Activated T-cell treated with anti-CD3 and anti-CD28 coated beads for 24 hours (primary cell): ENCODE data around the gene MRPS6.

Experiments used
- DNase-seq: peaks from one replicate; pipeline ENCODE4 v3.0.0-alpha.2; 2020; ENCODE audit warnings: low read depth

MRPS6 gene

GRCh38 chr21:34100337-34100736 lies 27.0 kb downstream of the MRPS6 start:
- DNase-seq: no peak

GRCh38 chr21:34100790-34101189 lies 27.4 kb downstream of the MRPS6 start:
- no peak for DNase-seq

GRCh38 chr21:34105947-34106541 lies 32.7 kb downstream of the MRPS6 start:
- DNase-seq: no peak

- DNase-seq: no peak
Measured at GRCh38 chr21:34107606-34108005, 34.2 kb downstream of the MRPS6 start.

DNA sequence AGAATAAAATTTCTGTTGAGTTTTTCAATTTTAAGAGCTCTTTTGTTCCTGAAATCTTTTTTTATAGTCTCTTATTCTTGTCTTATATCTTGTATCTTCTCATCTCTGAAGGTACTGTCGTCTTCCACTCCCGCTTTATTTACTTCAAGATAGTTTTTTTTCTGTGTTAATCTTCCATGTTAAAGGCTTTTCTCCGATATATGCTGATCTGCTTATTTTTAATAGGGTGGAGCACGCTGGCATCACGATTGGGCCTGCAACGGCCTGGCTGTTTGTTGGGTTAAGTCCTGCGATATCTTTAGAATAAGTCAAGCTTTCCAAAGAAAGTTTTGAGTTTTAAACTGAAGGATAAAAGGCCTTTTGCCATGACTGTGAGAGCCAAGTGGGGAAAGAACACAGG lies 35.7 kb downstream of the MRPS6 start:
- DNase-seq: no peak

DNA sequence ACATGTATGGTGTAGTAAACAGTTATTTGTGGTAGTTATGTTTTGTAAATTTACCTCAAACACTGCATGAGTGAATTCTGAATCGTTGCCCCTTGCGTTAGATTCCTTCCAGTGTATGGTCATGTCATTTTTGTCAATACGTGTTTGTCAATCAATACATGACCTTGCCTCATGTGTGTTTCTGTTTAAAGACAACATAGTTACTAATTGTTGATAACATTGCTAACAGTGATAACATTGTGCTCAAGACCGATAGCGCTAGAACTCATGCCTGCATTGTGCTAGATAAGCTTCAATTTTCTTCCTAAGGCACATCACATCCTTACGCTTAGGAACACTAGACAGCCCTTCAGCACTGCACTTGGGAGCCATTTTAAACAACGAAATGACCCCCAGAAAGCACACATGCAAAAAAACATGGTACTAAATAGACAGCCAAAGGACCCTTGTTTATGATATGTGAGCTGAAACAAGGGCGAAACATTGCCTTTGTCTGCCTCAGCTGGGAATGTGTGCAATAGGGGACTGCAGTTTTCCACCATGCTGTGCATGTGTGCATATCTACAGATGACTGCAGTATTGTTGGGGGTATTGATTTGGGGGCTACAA lies 37.3 kb downstream of the MRPS6 start:
- DNase-seq: no peak

GRCh38 chr21:34112316-34113033 lies 39.1 kb downstream of the MRPS6 start:
- DNase-seq: no peak

GRCh38 chr21:34113842-34114241 lies 40.5 kb downstream of the MRPS6 start:
- DNase-seq: no peak

- no peak for DNase-seq
Measured at GRCh38 chr21:34115160-34115559, 41.8 kb downstream of the MRPS6 start.

- DNase-seq: no peak
Measured at GRCh38 chr21:34116569-34116968, 43.2 kb downstream of the MRPS6 start.

- DNase-seq: no peak
Measured at GRCh38 chr21:34120867-34121266, 47.5 kb downstream of the MRPS6 start.

GRCh38 chr21:34122047-34122446 lies 48.7 kb downstream of the MRPS6 start:
- no peak for DNase-seq

GRCh38 chr21:34123609-34124008 lies 50.2 kb downstream of the MRPS6 start:
- no peak for DNase-seq

DNA sequence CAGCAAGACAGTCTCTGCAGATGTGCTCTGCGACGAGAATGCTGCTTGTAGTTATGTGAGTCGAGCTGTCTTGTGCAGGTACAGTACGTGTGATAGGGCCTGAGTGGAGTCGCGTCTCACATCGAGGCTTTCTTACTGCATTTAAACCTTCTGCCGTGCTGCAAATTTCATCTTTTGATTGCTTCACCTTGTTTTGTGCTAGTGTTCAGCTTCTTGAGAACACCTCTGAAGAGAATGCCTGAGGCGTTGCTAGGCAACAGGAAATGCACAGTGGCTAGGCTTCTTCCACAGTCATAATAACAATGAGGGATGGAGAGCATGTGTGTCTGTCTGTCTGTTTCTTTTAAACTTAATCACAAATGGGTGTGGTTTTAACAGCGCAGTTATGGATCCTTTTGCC lies 52.9 kb downstream of the MRPS6 start:
- DNase-seq: no peak

DNA sequence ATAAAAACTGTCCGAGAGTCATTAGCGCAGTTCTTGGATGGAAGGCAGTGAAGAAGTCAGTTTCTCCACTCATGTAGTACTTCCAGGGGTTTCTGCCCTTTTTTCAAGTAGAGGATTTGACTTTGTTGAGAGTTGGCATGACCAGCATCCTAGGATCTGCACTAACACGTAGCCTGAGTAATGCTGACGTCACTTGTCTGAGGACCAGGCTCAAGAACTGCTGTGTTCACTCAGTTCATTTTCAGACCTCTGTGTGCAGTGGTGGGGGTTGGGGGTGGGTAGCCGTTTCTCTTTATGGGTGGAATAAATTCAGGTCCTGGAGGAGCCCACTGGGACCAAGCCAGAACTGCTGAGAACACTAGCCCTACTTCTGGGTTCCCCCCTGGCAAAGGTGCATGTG lies 53.3 kb downstream of the MRPS6 start:
- DNase-seq: no peak

GRCh38 chr21:34128124-34128523 lies 54.7 kb downstream of the MRPS6 start:
- no peak for DNase-seq

DNA sequence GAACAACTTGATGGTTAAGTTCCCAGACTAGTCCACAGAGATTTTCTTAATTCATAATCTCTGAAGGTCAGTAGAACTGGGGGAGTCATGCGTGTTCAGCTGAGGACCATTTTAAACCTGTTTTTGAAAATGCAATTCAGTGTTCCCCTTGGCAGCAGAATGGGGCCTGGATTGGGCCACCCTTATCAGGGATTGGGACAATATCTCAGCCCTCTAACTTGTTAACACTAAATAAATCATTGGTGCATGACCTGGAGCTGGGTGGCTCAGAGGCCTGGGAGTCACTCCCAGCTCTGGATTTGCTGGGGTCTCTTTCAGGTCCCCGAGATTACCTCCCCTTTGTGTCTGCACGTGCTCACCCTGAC lies 55.3 kb downstream of the MRPS6 start:
- DNase-seq: no peak

DNA sequence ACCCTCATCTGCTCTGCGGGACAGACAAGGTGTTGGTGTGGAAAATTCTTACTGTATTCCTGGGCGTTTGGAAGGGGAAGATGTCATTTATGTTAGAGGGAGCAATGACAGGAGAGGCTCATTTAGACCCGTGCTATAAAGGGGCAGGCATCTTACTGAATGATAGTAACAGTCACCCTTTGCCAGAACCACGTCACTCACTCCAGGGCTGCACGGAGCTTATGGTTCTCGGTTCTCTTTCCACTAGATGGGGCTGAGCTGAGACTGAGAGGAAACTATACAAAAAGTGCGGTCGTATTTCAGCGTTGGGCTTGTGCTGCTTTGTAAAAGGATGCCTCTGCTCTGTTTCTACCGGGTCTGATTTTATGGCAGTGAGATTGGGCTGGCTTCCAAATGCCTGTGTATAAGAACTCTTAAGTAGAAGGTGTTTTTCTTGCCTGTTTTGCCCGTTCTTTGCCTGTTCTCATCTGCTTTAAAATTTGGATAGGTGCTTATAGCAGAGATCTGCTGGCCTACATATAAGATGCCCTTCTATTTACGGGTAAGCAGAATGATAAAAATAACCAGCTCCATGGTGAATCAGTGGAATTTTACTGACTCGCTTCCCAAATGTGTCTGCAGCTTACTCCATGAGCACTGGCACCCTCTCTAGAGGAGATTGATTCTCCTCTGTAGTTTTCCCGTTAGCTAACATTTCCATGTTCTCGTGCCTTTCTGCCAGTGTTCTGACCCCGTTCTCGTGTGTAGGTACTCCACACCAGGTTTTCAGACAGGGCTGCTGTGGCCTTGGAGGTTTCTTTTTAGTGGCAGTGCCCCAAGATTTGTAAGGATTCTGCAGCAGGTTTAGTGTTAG lies 55.9 kb downstream of the MRPS6 start:
- DNase-seq: peak; percentile 58

DNA sequence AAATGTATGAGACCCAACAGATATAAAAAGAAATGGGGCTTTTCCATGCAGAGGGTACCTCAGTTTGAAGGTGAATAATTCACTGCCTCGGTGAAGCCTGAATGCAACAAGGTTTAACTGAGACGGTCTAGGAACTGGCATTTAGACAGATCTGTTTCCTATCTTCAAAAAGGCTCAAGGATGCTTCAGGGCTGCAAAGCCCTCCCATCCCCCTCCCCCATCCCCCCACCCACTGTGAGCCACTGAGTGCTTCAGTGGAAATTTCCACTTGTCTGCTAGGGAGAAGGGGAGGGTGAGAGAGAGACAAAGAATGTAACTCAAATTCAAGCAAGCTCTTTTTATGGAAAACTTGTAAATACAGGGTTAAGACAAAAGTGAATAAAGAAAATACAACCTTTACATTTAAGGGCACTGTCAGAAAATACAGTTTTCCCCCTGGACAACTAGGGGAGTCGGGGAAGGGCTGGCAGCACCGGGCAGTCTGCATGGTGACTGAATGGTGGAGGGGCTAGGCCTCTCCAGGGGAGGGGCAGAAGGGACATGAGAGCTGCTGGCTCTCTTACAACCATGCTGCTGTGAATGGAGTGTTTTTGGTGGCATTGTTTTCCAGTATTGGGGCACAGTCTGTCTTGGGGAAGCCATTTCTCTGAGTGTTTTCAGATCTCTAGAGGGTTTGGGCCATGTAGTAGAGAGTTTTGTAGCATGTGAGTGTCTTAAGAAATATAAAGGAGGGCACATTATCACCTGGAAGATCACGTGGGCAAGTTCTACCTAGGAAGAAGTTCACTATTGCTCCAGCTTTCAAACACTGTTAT lies 56.7 kb downstream of the MRPS6 start:
- no peak for DNase-seq

- no peak for DNase-seq
Measured at GRCh38 chr21:34130716-34130985, 57.3 kb downstream of the MRPS6 start.

GRCh38 chr21:34131586-34131985 lies 58.2 kb downstream of the MRPS6 start:
- DNase-seq: no peak

DNA sequence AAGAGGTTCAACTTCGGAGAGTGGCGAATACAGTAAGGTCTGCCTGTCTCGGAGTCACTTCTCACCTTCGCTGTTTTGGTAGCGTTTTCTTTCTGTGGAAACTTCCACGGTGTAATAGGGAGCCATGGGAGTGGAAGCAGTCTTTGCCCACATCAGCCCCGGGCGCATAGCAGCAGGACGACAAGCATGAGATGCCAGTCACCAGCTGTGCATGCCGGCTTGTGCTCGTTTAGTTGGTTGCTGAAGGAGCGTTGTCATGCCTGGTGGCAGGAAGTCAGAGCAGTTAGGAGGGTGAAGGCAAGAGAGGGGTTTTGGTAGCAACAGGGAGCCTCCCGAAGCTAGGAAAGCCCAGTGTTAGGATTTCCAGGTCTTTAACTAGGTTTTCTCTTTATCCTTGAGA lies 58.8 kb downstream of the MRPS6 start:
- no peak for DNase-seq
